HCT116 (cell line): Measurements from ENCODE around the gene GCNT2. TPM values are rescaled to one million over a fixed set of nuclear protein-coding genes. Genes with fewer than 3 reads are reported as not detected.

Experiments
- ATAC-seq: fragments of 200-7000 bp; cut with Tn5 transposase; 2 replicates; pipeline ENCODE4 v1.9.1; 2020; ENCODE audit warnings: mild to moderate bottlenecking, moderate library complexity
- BruUV-seq: library from RNA; stranded (reverse); fragments of 400-500 nt; replicated peaks from 2 replicates; lab custom pipeline; 2021; lab: Mats Ljungman, UMichigan
- CTCF ChIA-PET: fragments of 300-600 bp; sonication (Branson Sonifier 250); formaldehyde crosslinking; loops from one replicate; lab custom pipeline; 2021; ENCODE audit warnings: antibody characterized with exemption; lab: Charles Lee
- POLR2A ChIA-PET: fragments of 300-600, 350-600 bp; sonication (Branson Sonifier 250); formaldehyde crosslinking; loops from one replicate; lab custom pipeline; 2021; ENCODE audit warnings: antibody characterized with exemption; lab: Charles Lee
- RAD21 ChIA-PET, 2 experiments: fragments of 300-600 bp; sonication (Branson Sonifier 250); formaldehyde crosslinking; loops; one replicate each; lab custom pipeline; 2023; ENCODE audit warnings: low total read pairs in 2 of 2; ENCODE audit not compliant: uncharacterized antibody in 2 of 2, unreplicated experiment in 2 of 2, low non-redundant PET in 1 of 2; lab: Charles Lee
- DNase-seq: peaks from one replicate; pipeline ENCODE4 v3.0.0-alpha.2; 2010; ENCODE audit warnings: low read depth, low spot score
- H2AFZ ChIP-seq: fragments of 200-600 bp; shearing (Covaris generic), sonication (generic); 2 replicates; pipeline ENCODE4 v1.6.1; 2017; ENCODE audit warnings: low read depth, mixed run types, mixed read lengths, antibody characterized with exemption, low read length; ENCODE audit not compliant: poor library complexity, severe bottlenecking
- H3K27ac ChIP-seq: 2 replicates; pipeline ENCODE4 v1.5.1; 2012; ENCODE audit warnings: low read depth, low read length
- H3K27me3 ChIP-seq: fragments of 200-600 bp; sonication (generic); 2 replicates; pipeline ENCODE4 v1.6.1; 2016; ENCODE audit warnings: mixed run types, low read length, mixed read lengths; ENCODE audit not compliant: insufficient read depth
- H3K36me3 ChIP-seq, 2 experiments: fragments of 200-500 bp in 1 of 2; fragments of 200-600 bp in 1 of 2; sonication (Bioruptor generic) in 1 of 2; sonication (generic) in 1 of 2; 2 replicates each; pipeline versions ENCODE4 v1.5.1 to v1.6.1; 2014 to 2016; ENCODE audit warnings: low read length in 2 of 2, inconsistent platforms in 1 of 2, mixed read lengths in 1 of 2, mixed run types in 1 of 2; ENCODE audit not compliant: insufficient read depth in 2 of 2, control insufficient read depth in 1 of 2
- H3K4me1 ChIP-seq, 2 experiments: fragments of 200-600 bp in 1 of 2; sonication (generic) in 1 of 2; 2 replicates each; pipeline versions ENCODE4 v1.5.1 to v1.6.1; 2012 to 2017; ENCODE audit warnings: low read length in 2 of 2, inconsistent platforms in 1 of 2, mild to moderate bottlenecking in 1 of 2, mixed read lengths in 1 of 2, mixed run types in 1 of 2, moderate library complexity in 1 of 2; ENCODE audit not compliant: insufficient read depth in 2 of 2, control insufficient read depth in 1 of 2
- H3K4me2 ChIP-seq: fragments of 200-600 bp; sonication (generic); 2 replicates; pipeline ENCODE4 v1.6.1; 2017; ENCODE audit warnings: mixed run types, low read length, mixed read lengths
- H3K4me3 ChIP-seq, 2 experiments: fragments of 200-600 bp in 1 of 2; sonication (generic) in 1 of 2; replicated peaks in 1 of 2; 2 replicates each; pipeline ENCODE4 v1.5.1; 2011 to 2016; ENCODE audit warnings: low read length in 2 of 2, control low read depth in 1 of 2, low read depth in 1 of 2, mild to moderate bottlenecking in 1 of 2, mixed read lengths in 1 of 2, mixed run types in 1 of 2
- H3K79me2 ChIP-seq: fragments of 200-600 bp; sonication (generic); 2 replicates; pipeline ENCODE4 v1.6.1; 2017; ENCODE audit warnings: mild to moderate bottlenecking, mixed run types, low read length, moderate library complexity, mixed read lengths; ENCODE audit not compliant: insufficient read depth
- H3K9ac ChIP-seq: fragments of 200-600 bp; sonication (generic); 2 replicates; pipeline ENCODE4 v1.6.1; 2016; ENCODE audit warnings: low read length, mixed read lengths
- H3K9me2 ChIP-seq: fragments of 200-600 bp; sonication (generic), shearing (Covaris generic); 2 replicates; pipeline ENCODE4 v1.6.1; 2017; ENCODE audit warnings: mixed run types, mild to moderate bottlenecking, moderate library complexity; ENCODE audit not compliant: insufficient read depth
- H3K9me3 ChIP-seq, 2 experiments: fragments of 200-500 bp in 1 of 2; fragments of 200-600 bp in 1 of 2; sonication (Bioruptor generic) in 1 of 2; sonication (generic) in 1 of 2; 2 replicates each; pipeline ENCODE4 v1.6.1; 2014 to 2017; ENCODE audit warnings: low read length in 2 of 2, mixed read lengths in 2 of 2, inconsistent platforms in 1 of 2, low read depth in 1 of 2, mild to moderate bottlenecking in 1 of 2, mixed run types in 1 of 2, moderate library complexity in 1 of 2; ENCODE audit not compliant: control insufficient read depth in 1 of 2, insufficient read depth in 1 of 2
- H4K20me1 ChIP-seq: fragments of 200-600 bp; sonication (generic), shearing (Covaris generic); 2 replicates; pipeline ENCODE4 v1.6.1; 2017; ENCODE audit warnings: mixed run types, mild to moderate bottlenecking, moderate library complexity; ENCODE audit not compliant: insufficient read depth
- EGR1 ChIP-seq: IDR thresholded peaks from 2 replicates; pipeline ENCODE4 v1.6.1; 2012; ENCODE audit warnings: low read depth
- ELF1 ChIP-seq: IDR thresholded peaks from 2 replicates; pipeline ENCODE4 v1.6.1; 2012; ENCODE audit warnings: low read depth, borderline replicate concordance
- EZH2phosphoT487 ChIP-seq: fragments of 200-600 bp; IDR thresholded peaks from 2 replicates; pipeline ENCODE4 v1.6.1; 2018; ENCODE audit warnings: antibody characterized with exemption, borderline replicate concordance
- FOSL1 ChIP-seq: IDR thresholded peaks from 2 replicates; pipeline ENCODE4 v1.6.1; 2012; ENCODE audit warnings: low read depth
- POLR2AphosphoS5 ChIP-seq: IDR thresholded peaks from 2 replicates; pipeline ENCODE4 v1.6.1; 2011; ENCODE audit warnings: mild to moderate bottlenecking, low read depth, low read length, moderate library complexity
- RAD21 ChIP-seq: IDR thresholded peaks from 2 replicates; pipeline ENCODE4 v1.6.1; 2012; ENCODE audit warnings: low read depth, mild to moderate bottlenecking
- SIN3A ChIP-seq: IDR thresholded peaks from 2 replicates; pipeline ENCODE4 v1.6.1; 2012; ENCODE audit warnings: low read depth
- SRF ChIP-seq: IDR thresholded peaks from 2 replicates; pipeline ENCODE4 v1.6.1; 2012; ENCODE audit warnings: low read depth
- YY1 ChIP-seq: IDR thresholded peaks from 2 replicates; pipeline ENCODE4 v1.6.1; 2011; ENCODE audit warnings: low read length, low read depth, moderate library complexity, mild to moderate bottlenecking; ENCODE audit not compliant: insufficient replicate concordance; ENCODE audit errors: extremely low read depth
- ZFX ChIP-seq: fragments of 450-650 bp; IDR thresholded peaks from 2 replicates; pipeline ENCODE4 v1.6.1; 2017
- ZNF274 ChIP-seq: fragments of 200-500 bp; sonication (Bioruptor generic); IDR thresholded peaks from 2 replicates; pipeline ENCODE4 v1.6.1; 2014; ENCODE audit warnings: mild to moderate bottlenecking, low read depth, low read length, inconsistent platforms
- intact Hi-C: fragments of 100-400 bp; cut with micrococcal nuclease; formaldehyde crosslinking; loops from 2 replicates; pipeline ENCODE4 v1.10.0; 2022
- total RNA-seq: library from RNA; stranded (reverse); gene quantifications from one replicate; pipeline ENCODE4 v1.2.1, GENCODE V29; 2021; ENCODE audit not compliant: unreplicated experiment
- TF ChIP-seq, protein P1 (sequence below): IDR thresholded peaks from 2 replicates; pipeline ENCODE4 v1.6.1; 2011; ENCODE audit warnings: mild to moderate bottlenecking, low read length, moderate library complexity; ENCODE audit not compliant: insufficient replicate concordance; ENCODE audit errors: extremely low read depth
- TF ChIP-seq, protein P2 (sequence below): IDR thresholded peaks from 2 replicates; pipeline ENCODE4 v1.6.1; 2012
- TF ChIP-seq, protein P3 (sequence below): IDR thresholded peaks from 2 replicates; pipeline ENCODE4 v1.6.1; 2012
- TF ChIP-seq, protein P4 (sequence below), 3 experiments: fragments of 200-600 bp in 1 of 3; sonication (generic) in 1 of 3; IDR thresholded peaks in 2 of 3; conservative IDR thresholded peaks in 1 of 3; 2 replicates each; pipeline ENCODE4 v1.5.1; 2012 to 2017; ENCODE audit warnings: low read depth in 2 of 3, low read length in 2 of 3, antibody characterized with exemption in 1 of 3, borderline replicate concordance in 1 of 3, control low read depth in 1 of 3, mild to moderate bottlenecking in 1 of 3, mixed read lengths in 1 of 3, mixed run types in 1 of 3, moderate library complexity in 1 of 3; ENCODE audit not compliant: insufficient read depth in 1 of 3
- TF ChIP-seq, protein P5 (sequence below): IDR thresholded peaks from 2 replicates; pipeline ENCODE4 v1.6.1; 2012; ENCODE audit warnings: low read depth

GCNT2 gene
- total RNA-seq, 1 experiment from 2014 or later = 0.74 TPM

DNA sequence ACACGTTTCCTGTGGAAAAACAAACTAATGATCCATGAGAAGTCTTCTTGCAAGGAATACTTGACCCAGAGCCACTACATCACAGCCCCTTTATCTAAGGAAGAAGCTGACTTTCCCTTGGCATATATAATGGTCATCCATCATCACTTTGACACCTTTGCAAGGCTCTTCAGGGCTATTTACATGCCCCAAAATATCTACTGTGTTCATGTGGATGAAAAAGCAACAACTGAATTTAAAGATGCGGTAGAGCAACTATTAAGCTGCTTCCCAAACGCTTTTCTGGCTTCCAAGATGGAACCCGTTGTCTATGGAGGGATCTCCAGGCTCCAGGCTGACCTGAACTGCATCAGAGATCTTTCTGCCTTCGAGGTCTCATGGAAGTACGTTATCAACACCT is 35.4 kb downstream of the GCNT2 start:
- Histone ChIP-seq H3K4me1 (no peaks in the 10 kb centered on the region), H3K9me3 (no peaks in the 10 kb centered on the region), H3K27me3 (no peaks in the 10 kb centered on the region; the same call in 1 of the 2 replicates), H3K9ac (no peak overlapping the region), H3K27ac (no peak overlapping the region), H4K20me1 (no peaks in the 10 kb centered on the region), H3K9me2 (no peaks in the 10 kb centered on the region), H3K4me2 (no peak overlapping the region), H2AFZ (no peak overlapping the region), H3K79me2 (no peaks in the 10 kb centered on the region), H3K36me3 (no peaks in the 10 kb centered on the region), H3K4me3 (no peak overlapping the region)
- no peak for TF ChIP-seq FOSL1
- TF ChIP-seq EGR1 = no peak
- no peak for TF ChIP-seq ZFX
- TF ChIP-seq YY1 = no peak
- no peak for TF ChIP-seq ELF1
- no peak for TF ChIP-seq EZH2phosphoT487
- TF ChIP-seq, protein P1, sequence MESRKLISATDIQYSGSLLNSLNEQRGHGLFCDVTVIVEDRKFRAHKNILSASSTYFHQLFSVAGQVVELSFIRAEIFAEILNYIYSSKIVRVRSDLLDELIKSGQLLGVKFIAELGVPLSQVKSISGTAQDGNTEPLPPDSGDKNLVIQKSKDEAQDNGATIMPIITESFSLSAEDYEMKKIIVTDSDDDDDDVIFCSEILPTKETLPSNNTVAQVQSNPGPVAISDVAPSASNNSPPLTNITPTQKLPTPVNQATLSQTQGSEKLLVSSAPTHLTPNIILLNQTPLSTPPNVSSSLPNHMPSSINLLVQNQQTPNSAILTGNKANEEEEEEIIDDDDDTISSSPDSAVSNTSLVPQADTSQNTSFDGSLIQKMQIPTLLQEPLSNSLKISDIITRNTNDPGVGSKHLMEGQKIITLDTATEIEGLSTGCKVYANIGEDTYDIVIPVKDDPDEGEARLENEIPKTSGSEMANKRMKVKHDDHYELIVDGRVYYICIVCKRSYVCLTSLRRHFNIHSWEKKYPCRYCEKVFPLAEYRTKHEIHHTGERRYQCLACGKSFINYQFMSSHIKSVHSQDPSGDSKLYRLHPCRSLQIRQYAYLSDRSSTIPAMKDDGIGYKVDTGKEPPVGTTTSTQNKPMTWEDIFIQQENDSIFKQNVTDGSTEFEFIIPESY = no peak
- no peak for TF ChIP-seq SIN3A
- TF ChIP-seq RAD21 = no peak
- TF ChIP-seq ZNF274 = no peak
- TF ChIP-seq, protein P2, sequence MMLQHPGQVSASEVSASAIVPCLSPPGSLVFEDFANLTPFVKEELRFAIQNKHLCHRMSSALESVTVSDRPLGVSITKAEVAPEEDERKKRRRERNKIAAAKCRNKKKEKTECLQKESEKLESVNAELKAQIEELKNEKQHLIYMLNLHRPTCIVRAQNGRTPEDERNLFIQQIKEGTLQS = no peak
- TF ChIP-seq, protein P3, sequence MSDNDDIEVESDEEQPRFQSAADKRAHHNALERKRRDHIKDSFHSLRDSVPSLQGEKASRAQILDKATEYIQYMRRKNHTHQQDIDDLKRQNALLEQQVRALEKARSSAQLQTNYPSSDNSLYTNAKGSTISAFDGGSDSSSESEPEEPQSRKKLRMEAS = no peak
- no peak for TF ChIP-seq POLR2AphosphoS5
- TF ChIP-seq, protein P4, sequence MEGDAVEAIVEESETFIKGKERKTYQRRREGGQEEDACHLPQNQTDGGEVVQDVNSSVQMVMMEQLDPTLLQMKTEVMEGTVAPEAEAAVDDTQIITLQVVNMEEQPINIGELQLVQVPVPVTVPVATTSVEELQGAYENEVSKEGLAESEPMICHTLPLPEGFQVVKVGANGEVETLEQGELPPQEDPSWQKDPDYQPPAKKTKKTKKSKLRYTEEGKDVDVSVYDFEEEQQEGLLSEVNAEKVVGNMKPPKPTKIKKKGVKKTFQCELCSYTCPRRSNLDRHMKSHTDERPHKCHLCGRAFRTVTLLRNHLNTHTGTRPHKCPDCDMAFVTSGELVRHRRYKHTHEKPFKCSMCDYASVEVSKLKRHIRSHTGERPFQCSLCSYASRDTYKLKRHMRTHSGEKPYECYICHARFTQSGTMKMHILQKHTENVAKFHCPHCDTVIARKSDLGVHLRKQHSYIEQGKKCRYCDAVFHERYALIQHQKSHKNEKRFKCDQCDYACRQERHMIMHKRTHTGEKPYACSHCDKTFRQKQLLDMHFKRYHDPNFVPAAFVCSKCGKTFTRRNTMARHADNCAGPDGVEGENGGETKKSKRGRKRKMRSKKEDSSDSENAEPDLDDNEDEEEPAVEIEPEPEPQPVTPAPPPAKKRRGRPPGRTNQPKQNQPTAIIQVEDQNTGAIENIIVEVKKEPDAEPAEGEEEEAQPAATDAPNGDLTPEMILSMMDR (IDR thresholded peaks at IDR 0.05 in 2 of 3, conservative IDR thresholded peaks at IDR 0.05 in 1 of 3; ENCODE audit: borderline replicate concordance in 1 of 3, insufficient read depth in 1 of 3, low read depth in 2 of 3, low read length in 2 of 3) = no peak
- no peak for TF ChIP-seq SRF
- TF ChIP-seq, protein P5, sequence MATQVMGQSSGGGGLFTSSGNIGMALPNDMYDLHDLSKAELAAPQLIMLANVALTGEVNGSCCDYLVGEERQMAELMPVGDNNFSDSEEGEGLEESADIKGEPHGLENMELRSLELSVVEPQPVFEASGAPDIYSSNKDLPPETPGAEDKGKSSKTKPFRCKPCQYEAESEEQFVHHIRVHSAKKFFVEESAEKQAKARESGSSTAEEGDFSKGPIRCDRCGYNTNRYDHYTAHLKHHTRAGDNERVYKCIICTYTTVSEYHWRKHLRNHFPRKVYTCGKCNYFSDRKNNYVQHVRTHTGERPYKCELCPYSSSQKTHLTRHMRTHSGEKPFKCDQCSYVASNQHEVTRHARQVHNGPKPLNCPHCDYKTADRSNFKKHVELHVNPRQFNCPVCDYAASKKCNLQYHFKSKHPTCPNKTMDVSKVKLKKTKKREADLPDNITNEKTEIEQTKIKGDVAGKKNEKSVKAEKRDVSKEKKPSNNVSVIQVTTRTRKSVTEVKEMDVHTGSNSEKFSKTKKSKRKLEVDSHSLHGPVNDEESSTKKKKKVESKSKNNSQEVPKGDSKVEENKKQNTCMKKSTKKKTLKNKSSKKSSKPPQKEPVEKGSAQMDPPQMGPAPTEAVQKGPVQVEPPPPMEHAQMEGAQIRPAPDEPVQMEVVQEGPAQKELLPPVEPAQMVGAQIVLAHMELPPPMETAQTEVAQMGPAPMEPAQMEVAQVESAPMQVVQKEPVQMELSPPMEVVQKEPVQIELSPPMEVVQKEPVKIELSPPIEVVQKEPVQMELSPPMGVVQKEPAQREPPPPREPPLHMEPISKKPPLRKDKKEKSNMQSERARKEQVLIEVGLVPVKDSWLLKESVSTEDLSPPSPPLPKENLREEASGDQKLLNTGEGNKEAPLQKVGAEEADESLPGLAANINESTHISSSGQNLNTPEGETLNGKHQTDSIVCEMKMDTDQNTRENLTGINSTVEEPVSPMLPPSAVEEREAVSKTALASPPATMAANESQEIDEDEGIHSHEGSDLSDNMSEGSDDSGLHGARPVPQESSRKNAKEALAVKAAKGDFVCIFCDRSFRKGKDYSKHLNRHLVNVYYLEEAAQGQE = no peak
- ChIA-PET CTCF (no interaction called here), POLR2A (no interaction called here), RAD21 (no interaction called here)
- intact Hi-C loops = no loop called here
- no peak for ATAC-seq
- BruUV-seq = no TSS peak
- no peak for DNase-seq
